ENCODE results near the gene ITPR2. TPM values are rescaled to one million over a fixed set of nuclear protein-coding genes. Genes with fewer than 3 reads are reported as not detected.

Gene ITPR2
- total RNA-seq, 3 donors from 2014 or later = 33.3 to 60.8 (median 54.0) TPM

DNA sequence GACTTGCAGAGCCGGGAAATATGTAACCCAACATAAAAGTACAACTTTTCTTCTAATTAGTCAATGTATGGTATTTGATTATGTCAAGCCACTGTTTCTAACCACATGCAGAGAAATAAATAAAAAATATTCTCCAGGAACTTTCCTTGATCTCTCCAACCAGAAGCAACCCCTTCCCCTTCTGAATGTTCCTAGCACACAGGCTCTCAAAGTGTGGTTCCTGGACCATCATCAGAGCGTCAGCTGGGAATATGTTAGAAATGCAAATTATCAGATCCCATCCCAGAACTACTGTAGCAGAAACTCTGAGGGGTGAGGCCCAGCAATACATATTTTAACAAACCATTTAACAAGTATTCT, 21.0 kb upstream of the ITPR2 start:
- intact Hi-C loops (cut with DNase I, micrococcal nuclease) = loop anchor here (5.0 to 10.0 kb wide), 2 partner anchors 33 to 451 kb away; no protein-coding TSS in a partner anchor
- no peak for DNase-seq
- no peaks in the 10 kb centered on the region for H3K36me3 ChIP-seq (ENCODE audit: low read depth)
- TF ChIP-seq, protein P1, sequence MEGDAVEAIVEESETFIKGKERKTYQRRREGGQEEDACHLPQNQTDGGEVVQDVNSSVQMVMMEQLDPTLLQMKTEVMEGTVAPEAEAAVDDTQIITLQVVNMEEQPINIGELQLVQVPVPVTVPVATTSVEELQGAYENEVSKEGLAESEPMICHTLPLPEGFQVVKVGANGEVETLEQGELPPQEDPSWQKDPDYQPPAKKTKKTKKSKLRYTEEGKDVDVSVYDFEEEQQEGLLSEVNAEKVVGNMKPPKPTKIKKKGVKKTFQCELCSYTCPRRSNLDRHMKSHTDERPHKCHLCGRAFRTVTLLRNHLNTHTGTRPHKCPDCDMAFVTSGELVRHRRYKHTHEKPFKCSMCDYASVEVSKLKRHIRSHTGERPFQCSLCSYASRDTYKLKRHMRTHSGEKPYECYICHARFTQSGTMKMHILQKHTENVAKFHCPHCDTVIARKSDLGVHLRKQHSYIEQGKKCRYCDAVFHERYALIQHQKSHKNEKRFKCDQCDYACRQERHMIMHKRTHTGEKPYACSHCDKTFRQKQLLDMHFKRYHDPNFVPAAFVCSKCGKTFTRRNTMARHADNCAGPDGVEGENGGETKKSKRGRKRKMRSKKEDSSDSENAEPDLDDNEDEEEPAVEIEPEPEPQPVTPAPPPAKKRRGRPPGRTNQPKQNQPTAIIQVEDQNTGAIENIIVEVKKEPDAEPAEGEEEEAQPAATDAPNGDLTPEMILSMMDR (IDR thresholded peaks at IDR 0.05) = no peak
- H3K4me3 ChIP-seq = no peak overlapping the region
- H3K4me1 ChIP-seq (ENCODE audit: low read depth) = peaks cover 5% of the 10 kb centered on the region
- ATAC-seq = no peak
- no peaks in the 10 kb centered on the region for H3K9me3 ChIP-seq

DNA sequence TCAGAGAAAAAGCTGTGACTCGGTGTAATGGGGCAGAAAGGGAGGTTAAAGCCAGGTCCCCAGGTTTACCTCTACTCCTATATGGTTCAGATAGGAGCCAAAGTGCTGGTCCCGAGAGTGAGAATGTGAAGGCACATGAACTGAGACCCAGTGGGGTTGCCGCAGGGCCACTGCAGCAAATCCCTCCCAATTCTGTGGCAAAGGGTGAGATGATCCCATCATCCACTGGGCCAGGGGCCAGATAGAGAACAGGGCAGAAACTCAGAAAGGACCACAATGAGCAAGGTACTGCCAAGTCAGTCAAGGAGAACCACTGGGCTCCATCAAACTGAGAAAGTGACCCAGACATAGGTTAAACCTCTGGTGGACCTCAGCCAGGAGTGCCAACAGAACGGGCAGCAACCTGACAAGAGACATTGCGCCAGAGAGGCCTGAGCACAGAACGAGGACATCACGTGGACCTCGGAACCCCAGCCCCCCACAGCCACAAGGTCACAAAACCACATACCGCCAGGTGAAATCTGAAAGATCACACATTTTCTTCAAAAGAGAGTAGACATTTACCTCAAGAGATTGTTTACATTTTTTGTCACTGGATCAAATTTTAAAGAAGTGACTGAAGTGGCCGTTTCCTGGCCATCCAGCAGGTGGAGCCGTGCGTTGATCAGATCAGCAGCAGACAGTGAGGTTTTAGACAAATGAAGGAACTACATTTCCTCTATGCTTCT, 20.5 kb upstream of the ITPR2 start:
- intact Hi-C loops (cut with DNase I, micrococcal nuclease) = loop anchor here (5.0 to 10.0 kb wide), 2 partner anchors 34 to 451 kb away; no protein-coding TSS in a partner anchor
- peak; percentile 93 for ATAC-seq
- H3K36me3 ChIP-seq (ENCODE audit: low read depth) = no peaks in the 10 kb centered on the region
- H3K4me3 ChIP-seq = no peak overlapping the region
- H3K9me3 ChIP-seq = no peaks in the 10 kb centered on the region
- peaks cover 5% of the 10 kb centered on the region for H3K4me1 ChIP-seq (ENCODE audit: low read depth)
- DNase-seq = peak; percentile 57 to 83 (median 76)
- TF ChIP-seq, protein P1 (IDR thresholded peaks at IDR 0.05) = peak; percentile 69

DNA sequence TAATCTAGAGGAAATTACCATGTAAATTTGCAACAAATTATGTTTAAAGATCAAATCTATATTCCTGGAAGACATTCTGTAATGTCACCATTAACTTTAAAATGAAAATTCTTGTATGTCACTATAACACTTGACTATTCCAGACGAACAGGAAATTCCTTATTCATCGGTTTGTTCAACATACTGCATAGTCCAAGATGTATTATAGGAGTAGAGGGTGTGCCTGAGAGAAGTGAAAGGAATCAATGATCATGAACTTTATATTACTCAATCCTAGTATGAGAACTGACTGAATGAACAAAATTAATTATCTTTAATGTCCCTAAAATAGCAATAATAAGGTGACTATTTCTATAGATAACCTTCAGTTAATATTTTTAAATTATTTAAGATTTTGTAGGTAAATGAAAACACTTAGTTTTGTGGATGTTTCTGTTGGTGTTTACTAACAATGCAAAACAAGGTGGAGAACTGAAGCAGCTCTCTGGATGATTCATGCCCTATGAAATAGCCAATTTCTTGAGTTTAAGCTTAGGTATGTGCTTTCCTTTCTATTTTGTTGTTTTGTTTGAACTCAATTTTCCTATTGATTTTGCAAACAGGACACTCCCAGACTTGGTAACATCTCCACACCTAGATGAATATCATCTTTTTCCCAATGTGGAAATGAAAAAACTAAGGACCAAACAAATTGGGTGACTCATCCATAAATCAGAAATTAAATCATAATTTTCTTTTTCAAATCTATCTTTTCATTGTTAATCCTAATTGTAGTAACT, 18.2 kb upstream of the ITPR2 start:
- TF ChIP-seq, protein P1 (IDR thresholded peaks at IDR 0.05) = no peak
- no peaks in the 10 kb centered on the region for H3K9me3 ChIP-seq
- no peak for DNase-seq
- H3K4me1 ChIP-seq (ENCODE audit: low read depth) = no peaks in the 10 kb centered on the region
- H3K4me3 ChIP-seq = no peak overlapping the region
- no peak for ATAC-seq
- no peaks in the 10 kb centered on the region for H3K36me3 ChIP-seq (ENCODE audit: low read depth)
- intact Hi-C loops (cut with DNase I, micrococcal nuclease) = loop anchor here (5.0 to 10.0 kb wide), 2 partner anchors 36 to 454 kb away; no protein-coding TSS in a partner anchor

DNA sequence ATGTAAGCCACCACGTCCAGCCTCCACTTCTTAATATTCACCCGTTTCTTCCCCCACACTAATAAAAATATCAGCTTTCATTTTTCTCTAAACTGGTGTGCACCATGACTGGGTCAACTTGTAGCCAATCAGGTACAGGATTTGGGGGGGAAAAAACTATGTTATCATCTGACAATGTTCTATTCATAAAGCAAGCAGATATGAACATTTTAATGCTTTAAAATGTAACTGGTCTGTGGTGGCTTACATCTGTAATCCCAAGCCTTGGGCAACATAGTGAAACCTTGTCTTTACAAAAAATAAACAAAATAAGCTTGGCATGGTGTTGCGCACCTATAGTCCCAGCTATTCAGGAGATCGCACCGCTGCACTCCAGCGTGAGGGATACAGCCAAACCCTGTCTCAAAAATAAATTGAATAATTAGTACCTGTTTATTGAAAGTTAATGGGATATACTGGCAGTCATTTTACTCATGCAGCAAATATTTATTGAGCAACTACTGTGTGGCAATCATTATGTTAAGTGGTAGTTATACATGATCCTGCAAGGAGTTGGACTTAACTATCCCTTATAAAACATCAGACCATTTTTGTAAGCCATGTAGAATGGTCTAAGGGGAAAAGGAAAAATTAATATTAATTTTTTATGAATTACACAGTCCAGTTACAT, 15.3 kb upstream of the ITPR2 start:
- ATAC-seq = no peak
- Histone ChIP-seq H3K4me1 (ENCODE audit: low read depth) (no peaks in the 10 kb centered on the region), H3K4me3 (no peak overlapping the region), H3K36me3 (ENCODE audit: low read depth) (no peaks in the 10 kb centered on the region), H3K9me3 (no peaks in the 10 kb centered on the region)
- DNase-seq = no peak
- intact Hi-C loops (cut with DNase I, micrococcal nuclease) = no loop called here
- TF ChIP-seq, protein P1 (IDR thresholded peaks at IDR 0.05) = no peak

DNA sequence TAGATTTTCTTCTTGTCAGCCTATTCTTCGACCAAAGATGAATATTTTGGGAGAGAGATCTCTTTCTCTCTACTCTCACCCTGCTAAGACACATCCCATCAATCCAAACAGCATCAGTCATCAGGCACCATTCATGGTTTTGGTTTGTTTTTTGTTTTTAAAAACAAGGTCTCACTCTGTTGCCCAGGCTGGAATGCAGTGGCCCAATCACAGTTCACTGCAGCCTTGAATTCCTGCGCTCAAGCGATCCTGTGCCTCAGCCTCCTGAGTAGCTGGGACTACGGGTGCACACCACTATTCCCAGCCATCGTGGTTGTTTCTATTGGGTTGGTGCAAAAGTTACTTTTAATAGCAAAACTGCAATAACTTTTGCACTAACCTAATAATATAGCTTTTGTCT, 14.4 kb upstream of the ITPR2 start:
- no peak overlapping the region for H3K4me3 ChIP-seq
- TF ChIP-seq, protein P1 (IDR thresholded peaks at IDR 0.05) = no peak
- ATAC-seq (no peak), DNase-seq (no peak)
- no peaks in the 10 kb centered on the region for H3K36me3 ChIP-seq (ENCODE audit: low read depth)
- H3K9me3 ChIP-seq = no peaks in the 10 kb centered on the region
- no peaks in the 10 kb centered on the region for H3K4me1 ChIP-seq (ENCODE audit: low read depth)
- intact Hi-C loops (cut with DNase I, micrococcal nuclease) = no loop called here

All from mucosa of descending colon (tissue), 3 donors.